GM18511 (cell line): ENCODE results near the gene CABCOCO1.

Source experiments
- ATAC-seq: cut with Tn5 transposase; IDR thresholded peaks from one replicate; pipeline ENCODE4 v1.9.1; 2021; ENCODE audit warnings: mild to moderate bottlenecking, moderate library complexity; ENCODE audit not compliant: unreplicated experiment

The CABCOCO1 gene

DNA sequence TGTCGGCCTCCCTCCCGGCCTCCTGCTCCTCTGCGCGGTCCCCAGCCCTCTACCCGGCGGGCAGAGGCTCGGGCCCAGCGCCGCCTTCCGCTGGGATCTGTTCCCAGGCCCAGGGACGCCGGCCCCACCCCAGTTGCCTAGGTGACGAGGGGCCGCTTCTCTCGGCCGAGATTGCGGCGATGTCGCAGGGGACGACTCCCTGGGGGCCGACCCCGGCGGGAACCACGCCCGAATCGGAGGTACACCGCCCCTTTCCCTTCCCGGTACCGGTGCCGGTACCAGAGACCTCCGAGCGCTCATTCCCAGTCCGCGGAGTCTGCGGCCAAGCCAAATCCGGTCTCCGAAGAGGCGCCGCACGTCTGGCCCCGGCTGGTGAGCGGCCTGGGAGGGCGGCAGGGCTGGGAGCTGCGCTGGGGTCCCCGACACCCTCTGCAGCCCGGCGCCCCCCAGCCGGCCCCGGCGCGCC lies at the start of gene CABCOCO1:
CABCOCO1 (plus strand) TSS at position 136 of the 466 bp plus-strand sequence; CDS start at position 180, 44 bp downstream.
- ATAC-seq = no peak

DNA sequence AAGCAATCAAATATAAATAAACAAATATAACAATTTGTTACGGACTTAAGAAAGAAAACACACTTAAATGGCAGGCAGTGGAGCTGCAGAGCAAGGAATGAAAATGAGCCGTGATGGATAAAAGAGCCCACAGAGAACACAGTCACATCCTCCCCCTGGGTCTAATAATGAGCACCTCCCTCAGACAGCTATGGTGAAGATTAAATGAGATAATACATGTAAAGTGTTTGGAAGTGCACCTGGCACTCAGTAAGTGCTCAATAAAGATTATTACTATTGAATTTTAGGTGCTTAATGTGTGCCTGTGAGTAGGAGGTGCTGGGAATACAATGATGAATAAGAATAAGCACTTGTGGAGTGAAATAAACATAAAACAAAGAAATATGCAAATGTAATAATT lies 49.1 kb upstream of the CABCOCO1 start:
- no peak for ATAC-seq

DNA sequence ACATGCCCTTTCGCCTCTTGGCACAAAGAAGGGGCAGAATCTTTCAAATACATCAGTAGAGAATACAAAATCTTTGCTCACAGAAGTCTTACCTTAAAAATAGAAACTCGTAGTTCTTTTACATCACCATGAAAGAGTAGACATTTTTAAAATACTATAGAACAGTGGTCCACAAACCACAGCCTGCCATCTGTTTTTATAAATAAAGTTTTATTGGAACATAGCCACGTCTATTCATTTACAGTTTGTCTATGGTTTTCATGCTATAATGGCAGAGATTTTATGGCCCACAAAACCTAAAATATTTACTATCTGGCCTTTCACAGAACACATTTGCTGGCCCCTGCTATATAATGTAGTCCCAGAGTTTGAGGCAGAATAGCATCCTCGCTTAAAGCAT lies 46.1 kb upstream of the CABCOCO1 start:
- ATAC-seq = no peak

- no peak for ATAC-seq
These were observed 45.5 kb upstream of the CABCOCO1 start for GRCh38 chr10:61617180-61617579.

DNA sequence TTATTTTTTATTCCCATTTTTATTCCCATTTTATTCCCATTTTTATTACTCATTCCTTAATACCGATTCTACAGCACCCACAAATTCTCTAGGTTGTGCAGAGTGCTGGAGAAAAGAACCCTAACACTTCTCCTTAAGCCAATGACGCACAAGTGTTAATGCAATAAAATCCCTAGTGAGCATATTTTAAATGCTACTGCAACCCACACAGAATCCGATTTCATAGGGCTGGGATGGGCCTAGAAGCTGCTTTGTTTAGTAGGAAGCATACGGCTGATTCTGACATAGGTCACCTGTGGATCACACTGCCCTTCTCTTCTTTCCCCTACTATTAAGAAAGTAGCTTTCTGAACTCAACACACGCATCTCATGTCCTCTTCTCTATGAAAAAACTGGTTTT lies 45.1 kb upstream of the CABCOCO1 start:
- ATAC-seq = no peak

DNA sequence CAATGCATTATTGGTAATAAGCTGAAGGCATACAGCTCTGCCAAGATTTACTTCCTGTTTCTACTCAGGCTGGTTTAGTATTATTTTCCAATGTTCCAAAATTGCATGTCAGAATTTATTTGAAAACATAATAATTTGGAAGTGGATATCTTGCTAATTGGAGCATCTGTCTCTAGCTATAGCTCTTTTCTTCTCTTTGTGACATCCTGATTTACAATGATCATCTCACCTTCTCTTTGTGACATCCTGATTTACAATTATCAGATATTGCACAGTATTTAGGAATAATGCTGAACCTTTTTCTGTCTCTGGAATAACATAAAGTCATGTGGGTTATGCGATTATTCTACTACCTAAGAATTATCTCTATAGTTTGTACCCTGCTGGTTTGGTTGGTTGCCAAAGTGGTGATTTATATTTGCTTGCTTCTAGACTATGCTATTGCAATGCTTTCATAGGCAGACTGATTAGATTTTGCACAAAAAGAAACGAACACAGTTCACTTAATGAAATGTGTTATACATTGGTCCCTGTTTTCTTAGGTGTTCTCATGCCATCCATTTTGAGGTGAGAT lies 44.3 kb upstream of the CABCOCO1 start:
- ATAC-seq = no peak

DNA sequence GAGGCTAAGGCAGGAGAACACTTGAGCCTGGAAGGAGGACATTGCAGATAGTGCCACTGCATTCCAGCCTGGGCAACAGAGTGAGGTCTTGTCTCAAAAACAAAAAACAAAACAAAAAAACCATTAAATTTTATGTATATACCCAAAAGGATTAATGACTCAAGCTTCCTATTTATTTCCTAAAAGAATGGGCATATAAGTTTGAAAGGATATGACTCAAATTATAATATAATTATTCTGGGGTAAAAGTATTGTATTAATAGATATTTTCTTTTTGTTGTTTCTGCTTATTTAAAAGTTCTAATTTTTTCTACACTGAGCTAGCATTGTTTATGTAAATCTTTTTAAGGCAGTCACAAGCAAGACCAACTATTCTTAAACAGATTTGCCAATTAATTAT lies 42.2 kb upstream of the CABCOCO1 start:
- ATAC-seq = no peak

DNA sequence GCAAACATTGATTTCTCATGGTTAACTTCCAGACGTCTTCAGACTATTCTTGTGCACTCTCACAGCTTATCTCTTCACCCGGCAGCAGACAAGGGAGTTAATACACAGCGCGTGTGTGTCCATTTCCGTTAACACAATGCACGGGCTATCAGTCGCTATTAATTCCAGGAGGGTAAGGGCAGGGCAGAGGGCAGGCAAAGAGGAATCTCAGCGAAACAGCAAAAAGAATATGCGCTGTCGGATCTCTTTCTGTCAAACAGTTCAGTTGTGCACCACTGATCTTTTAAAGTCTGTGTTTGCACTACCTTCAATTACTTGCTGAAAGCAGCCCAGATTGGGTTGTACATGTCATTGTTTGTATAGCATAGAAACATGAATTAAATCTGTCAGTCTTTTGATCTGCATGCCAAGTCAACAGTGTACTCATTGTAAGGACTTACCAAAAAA lies 41.1 kb upstream of the CABCOCO1 start:
- no peak for ATAC-seq

- no peak for ATAC-seq
These were observed 39.6 kb upstream of the CABCOCO1 start for GRCh38 chr10:61623161-61623560.

DNA sequence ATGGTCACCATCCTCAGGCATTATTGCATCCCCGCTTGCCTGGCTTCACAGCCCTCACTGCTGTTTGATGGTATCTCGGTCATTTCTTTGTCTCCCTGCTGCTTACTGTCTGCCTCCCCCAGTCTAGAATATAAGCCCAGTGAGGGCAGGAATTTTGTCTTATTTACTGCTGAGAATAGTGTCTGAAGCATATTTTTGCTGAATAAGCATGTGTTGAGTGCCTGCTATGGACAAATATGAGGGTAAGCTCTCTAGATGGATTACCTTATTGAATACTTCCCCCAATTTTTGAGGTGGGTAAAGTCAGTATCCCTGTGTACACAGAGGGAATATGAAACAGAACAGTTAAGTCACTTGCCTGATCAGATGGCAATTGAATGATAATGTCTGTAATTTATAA lies 36.5 kb upstream of the CABCOCO1 start:
- ATAC-seq = no peak

GRCh38 chr10:61627266-61627665 lies 35.5 kb upstream of the CABCOCO1 start:
- ATAC-seq = no peak

- ATAC-seq = no peak
These were observed 34.4 kb upstream of the CABCOCO1 start for GRCh38 chr10:61628151-61628874.

DNA sequence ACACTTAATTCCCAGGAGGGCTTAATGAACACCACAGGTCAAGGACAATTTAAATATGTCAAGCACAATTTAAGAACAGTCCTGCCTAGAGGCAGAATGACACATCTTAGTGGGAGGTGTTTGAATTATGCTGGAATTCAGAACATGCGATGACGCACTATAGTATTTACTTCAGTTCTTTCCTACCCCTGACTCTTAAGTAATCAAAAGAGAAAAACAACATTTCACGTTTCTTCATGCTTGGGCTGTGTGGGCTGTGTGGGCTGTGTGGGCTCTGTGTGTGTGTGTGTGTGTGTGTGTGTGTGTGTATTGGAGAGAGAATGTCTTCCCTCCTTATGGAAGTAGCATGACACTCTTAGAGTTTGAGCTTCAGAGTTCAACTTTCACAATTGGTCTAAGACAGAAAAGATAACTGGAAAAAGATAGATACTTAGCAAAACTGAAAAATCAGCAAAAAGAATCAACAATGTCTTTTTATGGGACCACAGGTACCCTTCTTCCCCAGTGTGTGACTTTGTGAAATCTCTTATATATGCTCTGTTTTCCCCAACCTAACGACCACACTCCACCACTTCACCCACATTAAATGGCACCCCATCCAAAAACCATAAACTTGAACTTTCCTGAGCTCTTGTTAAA lies 33.7 kb upstream of the CABCOCO1 start:
- ATAC-seq = no peak

GRCh38 chr10:61629576-61629975 lies 33.2 kb upstream of the CABCOCO1 start:
- no peak for ATAC-seq

- ATAC-seq = no peak
These were observed 30.6 kb upstream of the CABCOCO1 start for GRCh38 chr10:61632057-61632670.

GRCh38 chr10:61633665-61634064 lies 29.1 kb upstream of the CABCOCO1 start:
- no peak for ATAC-seq

GRCh38 chr10:61634746-61635145 lies 28.0 kb upstream of the CABCOCO1 start:
- ATAC-seq = no peak

DNA sequence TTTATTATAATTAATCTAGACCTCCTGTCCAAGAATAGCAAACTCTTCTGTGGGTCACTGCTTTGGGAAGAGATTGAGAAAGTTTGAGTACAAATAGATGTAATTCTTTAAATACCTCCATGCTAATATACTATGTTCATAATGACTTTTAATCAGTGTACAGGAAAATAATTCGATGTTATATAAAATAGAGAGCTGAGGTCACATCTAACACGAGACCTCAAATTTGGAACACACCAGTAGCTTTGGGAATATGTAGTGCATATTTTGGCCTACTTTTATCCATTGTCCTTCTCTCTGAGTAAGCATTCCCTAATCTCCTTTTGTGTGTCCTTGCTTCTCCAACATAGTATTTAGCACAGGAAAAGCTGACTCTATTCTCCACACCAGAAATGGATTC lies 27.3 kb upstream of the CABCOCO1 start:
- no peak for ATAC-seq

DNA sequence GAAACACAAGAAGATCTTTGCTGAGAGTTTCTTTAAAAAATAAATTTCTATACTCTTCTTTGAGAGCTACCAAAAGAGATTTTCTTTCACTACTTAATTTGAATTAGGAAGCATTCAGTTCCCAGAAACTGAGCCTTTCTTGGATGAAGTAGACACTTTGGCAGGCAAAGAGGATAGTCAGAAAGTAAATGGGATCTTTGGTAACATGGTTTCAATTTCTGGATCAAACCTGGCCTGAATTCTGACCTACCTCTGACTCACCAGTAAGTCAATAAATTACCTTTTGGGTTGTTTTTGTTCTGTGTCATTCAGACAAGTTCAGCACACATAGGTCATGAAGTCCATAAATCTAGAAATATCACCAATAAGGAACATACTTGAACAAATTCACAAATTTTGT lies 26.8 kb upstream of the CABCOCO1 start:
- no peak for ATAC-seq

DNA sequence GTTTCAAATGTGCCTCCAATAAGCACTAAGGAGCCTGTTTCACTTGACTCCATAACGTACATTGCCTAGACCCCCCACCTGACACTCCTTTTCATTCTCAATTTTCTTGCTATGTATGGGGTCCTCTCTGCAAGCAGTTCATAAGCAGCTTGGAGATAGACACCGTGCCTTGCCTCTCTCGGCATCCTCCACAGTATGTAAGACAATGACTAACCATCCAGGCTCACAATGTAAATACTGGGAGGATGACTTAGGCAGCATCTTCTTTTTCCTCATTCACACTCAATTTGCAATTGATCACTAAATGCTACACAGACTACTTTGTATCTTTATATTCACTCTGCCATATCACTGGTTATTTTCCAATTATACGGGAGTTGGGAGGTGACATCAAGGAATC lies 22.8 kb upstream of the CABCOCO1 start:
- ATAC-seq = no peak

- ATAC-seq = no peak
These were observed 21.9 kb upstream of the CABCOCO1 start for GRCh38 chr10:61640856-61641255.

DNA sequence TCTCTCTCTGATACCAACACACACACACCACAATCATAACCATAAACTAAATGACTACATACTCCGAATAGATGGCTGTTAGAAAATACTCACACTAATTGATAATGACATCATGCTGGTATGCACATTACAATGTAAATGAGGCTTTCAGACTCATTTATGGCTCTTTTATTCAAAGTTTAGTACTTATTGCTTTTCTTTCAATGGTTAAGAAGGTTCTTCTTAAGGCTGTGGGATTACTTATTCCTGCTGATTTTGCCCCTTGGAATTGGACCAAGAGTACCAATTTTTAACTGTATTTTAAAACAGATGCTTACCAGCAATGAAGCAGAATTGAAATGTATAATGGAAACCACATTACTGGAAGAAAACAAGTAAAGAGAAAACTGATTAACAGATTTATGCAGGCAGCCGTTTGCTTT lies 20.6 kb upstream of the CABCOCO1 start:
- no peak for ATAC-seq
